ENCODE measurements around the gene PIPOX.

DNA sequence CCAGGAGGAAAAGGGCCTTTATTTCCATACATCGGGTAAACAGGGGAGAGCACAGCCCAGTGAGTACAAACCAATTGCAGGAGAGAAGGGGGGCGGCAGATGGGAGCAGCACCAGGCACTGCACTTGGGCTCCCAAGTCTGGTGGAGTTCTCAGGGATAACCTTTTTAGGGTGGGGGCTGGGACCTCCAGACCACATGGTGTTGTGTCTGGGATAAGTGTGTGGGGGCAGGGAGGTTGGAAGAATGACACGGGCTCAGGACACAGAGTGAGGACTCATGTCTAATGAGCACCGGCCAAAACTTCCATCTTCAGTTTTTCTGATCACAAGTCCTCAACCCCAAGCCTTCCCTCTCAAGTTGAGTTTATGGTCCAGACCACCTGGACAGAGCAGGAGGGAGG is 30.6 kb downstream of the PIPOX start:
- TF ChIP-seq EZH2 (IDR thresholded peaks at IDR 0.05; ENCODE audit: insufficient read depth, poor library complexity, severe bottlenecking), result no peak
- no peak for TF ChIP-seq EZH2phosphoT487 (IDR thresholded peaks at IDR 0.05; ENCODE audit: insufficient read depth, low read depth)
